Stimulated activated effector memory CD8-positive, alpha-beta T cell treated with anti-CD3 and anti-CD28 coated beads, Interleukin-12 subunit alpha, Interleukin-12 subunit beta, amount 100 ng/mL, for 72 hours (primary cell): ENCODE results near the gene DEUP1.
A peak's percentile ranks its signal among the peaks of the same experiment; 100 is the strongest.
"Not testable (repeated sequence)": the region's sequence is repeated elsewhere in the genome, so short reads cannot be mapped to it uniquely, and the experiment has no call there.

Source experiments
- ATAC-seq: fragments of 150-1000 bp; cut with Tn5 transposase; 2 replicates; pipeline ENCODE4 v1.10.0; 2021
- DNase-seq, 2 donors: peaks; one replicate each; pipeline ENCODE4 v3.0.0; 2021 to 2022; ENCODE audit warnings: low spot score in 2 of 2
- H3K27ac Mint-ChIP-seq: one replicate; pipeline ENCODE4 v1.8.0; 2022; ENCODE audit warnings: mild to moderate bottlenecking, mixed read lengths
- H3K36me3 Mint-ChIP-seq: one replicate; pipeline ENCODE4 v1.8.0; 2022; ENCODE audit warnings: mild to moderate bottlenecking, mixed read lengths
- H3K4me1 Mint-ChIP-seq: one replicate; pipeline ENCODE4 v1.8.0; 2022; ENCODE audit warnings: mixed read lengths
- H3K4me3 Mint-ChIP-seq: one replicate; pipeline ENCODE4 v1.8.0; 2022; ENCODE audit warnings: mild to moderate bottlenecking, mixed read lengths
- H3K9me3 Mint-ChIP-seq: one replicate; pipeline ENCODE4 v1.8.0; 2022; ENCODE audit warnings: mixed read lengths

The DEUP1 gene

GRCh38 chr11:93407777-93408401 lies 77.3 kb downstream of the DEUP1 start:
- H3K36me3 Mint-ChIP-seq, result no peaks in the 10 kb centered on the region
- H3K27ac Mint-ChIP-seq, result no peak overlapping the region
- H3K4me1 Mint-ChIP-seq, result no peaks in the 10 kb centered on the region
- no peaks in the 10 kb centered on the region for H3K9me3 Mint-ChIP-seq
- DNase-seq (no peak), ATAC-seq (peak; percentile 67)
- H3K4me3 Mint-ChIP-seq, result no peak overlapping the region

- H3K27ac Mint-ChIP-seq, result no peak overlapping the region
- ATAC-seq, result no peak
- no peaks in the 10 kb centered on the region for H3K36me3 Mint-ChIP-seq
- H3K4me1 Mint-ChIP-seq, result no peaks in the 10 kb centered on the region
- DNase-seq, result no peak
- H3K9me3 Mint-ChIP-seq, result no peaks in the 10 kb centered on the region
- H3K4me3 Mint-ChIP-seq, result no peak overlapping the region
These were observed 79.9 kb downstream of the DEUP1 start for GRCh38 chr11:93410441-93410840.

- no peaks in the 10 kb centered on the region for H3K4me1 Mint-ChIP-seq
These were observed 81.2 kb downstream of the DEUP1 start for GRCh38 chr11:93411705-93412104.

GRCh38 chr11:93432247-93432646 lies 101.7 kb downstream of the DEUP1 start:
- ATAC-seq (no peak), DNase-seq (no peak)
- Mint-ChIP-seq H3K27ac (no peak overlapping the region), H3K36me3 (no peaks in the 10 kb centered on the region), H3K9me3 (no peaks in the 10 kb centered on the region), H3K4me1 (no peaks in the 10 kb centered on the region), H3K4me3 (no peak overlapping the region)

More at GRCh38 chr11:93411705-93412104, 81.2 kb downstream of the DEUP1 start:
- ATAC-seq, result no peak
- DNase-seq, result no peak
- Mint-ChIP-seq H3K9me3 (no peaks in the 10 kb centered on the region), H3K36me3 (no peaks in the 10 kb centered on the region), H3K4me3 (no peak overlapping the region), H3K27ac (no peak overlapping the region)

- not testable (repeated sequence) for H3K27ac Mint-ChIP-seq, ATAC-seq, H3K4me1 Mint-ChIP-seq, H3K4me3 Mint-ChIP-seq, DNase-seq, H3K36me3 Mint-ChIP-seq
- H3K9me3 Mint-ChIP-seq, result peaks cover 11% of the 10 kb centered on the region
These were observed 112.7 kb downstream of the DEUP1 start for GRCh38 chr11:93443232-93443631.

- no peaks in the 10 kb centered on the region for H3K4me1 Mint-ChIP-seq
- peaks cover 11% of the 10 kb centered on the region for H3K9me3 Mint-ChIP-seq
- ATAC-seq (peak; percentile 67), DNase-seq (no peak)
- no peaks in the 10 kb centered on the region for H3K36me3 Mint-ChIP-seq
- no peak overlapping the region for H3K4me3 Mint-ChIP-seq
- no peak overlapping the region for H3K27ac Mint-ChIP-seq
These were observed 114.1 kb downstream of the DEUP1 start for GRCh38 chr11:93444617-93445073.

GRCh38 chr11:93458286-93458685 lies 127.7 kb downstream of the DEUP1 start:
- H3K4me1 Mint-ChIP-seq, result no peaks in the 10 kb centered on the region

GRCh38 chr11:93463666-93464065 lies 133.1 kb downstream of the DEUP1 start:
- H3K4me3 Mint-ChIP-seq, H3K4me1 Mint-ChIP-seq, ATAC-seq, DNase-seq, H3K36me3 Mint-ChIP-seq, H3K27ac Mint-ChIP-seq, H3K9me3 Mint-ChIP-seq: not testable (repeated sequence)

More at GRCh38 chr11:93458286-93458685, 127.7 kb downstream of the DEUP1 start:
- Mint-ChIP-seq H3K9me3 (no peaks in the 10 kb centered on the region), H3K36me3 (no peaks in the 10 kb centered on the region), H3K4me3 (no peak overlapping the region), H3K27ac (no peak overlapping the region)
- DNase-seq (no peak), ATAC-seq (no peak)

- no peak overlapping the region for H3K4me3 Mint-ChIP-seq
- DNase-seq, result no peak
- H3K4me1 Mint-ChIP-seq, result no peaks in the 10 kb centered on the region
- no peak for ATAC-seq
- H3K27ac Mint-ChIP-seq, result no peak overlapping the region
- no peaks in the 10 kb centered on the region for H3K36me3 Mint-ChIP-seq
- H3K9me3 Mint-ChIP-seq, result no peaks in the 10 kb centered on the region
These were observed 134.5 kb downstream of the DEUP1 start for GRCh38 chr11:93464927-93465540.

GRCh38 chr11:93467054-93467453 lies 136.5 kb downstream of the DEUP1 start:
- Mint-ChIP-seq H3K9me3 (no peaks in the 10 kb centered on the region), H3K4me3 (no peak overlapping the region)
- peak; percentile 44 for ATAC-seq

GRCh38 chr11:93468290-93468689 lies 137.7 kb downstream of the DEUP1 start:
- H3K9me3 Mint-ChIP-seq, result no peaks in the 10 kb centered on the region
- no peak overlapping the region for H3K4me3 Mint-ChIP-seq
- no peak for DNase-seq

More at GRCh38 chr11:93467054-93467453, 136.5 kb downstream of the DEUP1 start:
- Mint-ChIP-seq H3K36me3 (no peaks in the 10 kb centered on the region), H3K4me1 (no peaks in the 10 kb centered on the region), H3K27ac (no peak overlapping the region)
- DNase-seq, result no peak

GRCh38 chr11:93474123-93474522 lies 143.6 kb downstream of the DEUP1 start:
- H3K27ac Mint-ChIP-seq, result no peak overlapping the region
- H3K9me3 Mint-ChIP-seq, result no peaks in the 10 kb centered on the region
- no peak for ATAC-seq
- H3K4me3 Mint-ChIP-seq, result no peak overlapping the region
- no peaks in the 10 kb centered on the region for H3K36me3 Mint-ChIP-seq
- no peaks in the 10 kb centered on the region for H3K4me1 Mint-ChIP-seq
- DNase-seq, result no peak

More at GRCh38 chr11:93468290-93468689, 137.7 kb downstream of the DEUP1 start:
- no peaks in the 10 kb centered on the region for H3K4me1 Mint-ChIP-seq
- no peaks in the 10 kb centered on the region for H3K36me3 Mint-ChIP-seq
- no peak overlapping the region for H3K27ac Mint-ChIP-seq
- no peak for ATAC-seq

GRCh38 chr11:93476796-93477195 lies 146.3 kb downstream of the DEUP1 start:
- Mint-ChIP-seq H3K4me1 (no peaks in the 10 kb centered on the region), H3K4me3 (no peak overlapping the region), H3K36me3 (no peaks in the 10 kb centered on the region), H3K27ac (no peak overlapping the region), H3K9me3 (no peaks in the 10 kb centered on the region)
- DNase-seq (no peak), ATAC-seq (no peak)

GRCh38 chr11:93477684-93478234 lies 147.2 kb downstream of the DEUP1 start:
- DNase-seq (no peak), ATAC-seq (no peak)
- Mint-ChIP-seq H3K9me3 (no peaks in the 10 kb centered on the region), H3K27ac (no peak overlapping the region), H3K4me1 (no peaks in the 10 kb centered on the region), H3K36me3 (no peaks in the 10 kb centered on the region), H3K4me3 (no peak overlapping the region)

GRCh38 chr11:93478841-93479240 lies 148.3 kb downstream of the DEUP1 start:
- Mint-ChIP-seq H3K4me3 (no peak overlapping the region), H3K4me1 (no peaks in the 10 kb centered on the region)

GRCh38 chr11:93480256-93480655 lies 149.7 kb downstream of the DEUP1 start:
- Mint-ChIP-seq H3K4me3 (no peak overlapping the region), H3K36me3 (no peaks in the 10 kb centered on the region), H3K4me1 (no peaks in the 10 kb centered on the region), H3K27ac (no peak overlapping the region), H3K9me3 (no peaks in the 10 kb centered on the region)
- DNase-seq (no peak), ATAC-seq (no peak)

More at GRCh38 chr11:93478841-93479240, 148.3 kb downstream of the DEUP1 start:
- DNase-seq (no peak), ATAC-seq (no peak)
- no peaks in the 10 kb centered on the region for H3K9me3 Mint-ChIP-seq
- no peaks in the 10 kb centered on the region for H3K36me3 Mint-ChIP-seq
- no peak overlapping the region for H3K27ac Mint-ChIP-seq
